ENCODE results near the gene WDR41.

GRCh38 chr5:77418601-77419581 is 73.2 kb downstream of the WDR41 start:
- TF ChIP-seq POLR2AphosphoS5 (IDR thresholded peaks at IDR 0.05; ENCODE audit: low read depth, low read length): no peak
- TF ChIP-seq FOXP2 (optimal IDR thresholded peaks at IDR 0.05; ENCODE audit: borderline replicate concordance, extremely low read depth, extremely low read length, insufficient read depth): no peak

All from PFSK-1 (cell line).